ENCODE data around the gene PPRC1.
A peak's percentile ranks its signal among the peaks of the same experiment; 100 is the strongest.

Gene PPRC1

GRCh38 chr10:102132563-102133372 lies at the start of gene PPRC1:
Gene PPRC1 (plus strand): TSS chr10:102133040. CDS start chr10:102133069, 29 bp downstream.
- peak; percentile 93 for DNase-seq (ENCODE audit: low read depth, low spot score)

GRCh38 chr10:102083541-102083940 lies 49.3 kb upstream of the PPRC1 start:
- no peak for DNase-seq (ENCODE audit: low read depth, low spot score)

- no peak for DNase-seq (ENCODE audit: low read depth, low spot score)
Measured at GRCh38 chr10:102085336-102085735, 47.5 kb upstream of the PPRC1 start.

- DNase-seq (ENCODE audit: low read depth, low spot score) = no peak
Measured at GRCh38 chr10:102086196-102086595, 46.6 kb upstream of the PPRC1 start.

GRCh38 chr10:102090772-102091171 lies 42.1 kb upstream of the PPRC1 start:
- no peak for DNase-seq (ENCODE audit: low read depth, low spot score)

- no peak for DNase-seq (ENCODE audit: low read depth, low spot score)
Measured at GRCh38 chr10:102096449-102096848, 36.4 kb upstream of the PPRC1 start.

- DNase-seq (ENCODE audit: low read depth, low spot score) = no peak
Measured at GRCh38 chr10:102101152-102101551, 31.7 kb upstream of the PPRC1 start.

GRCh38 chr10:102102421-102102820 lies 30.4 kb upstream of the PPRC1 start:
- DNase-seq (ENCODE audit: low read depth, low spot score) = no peak

- no peak for DNase-seq (ENCODE audit: low read depth, low spot score)
Measured at GRCh38 chr10:102106998-102107397, 25.8 kb upstream of the PPRC1 start.

- DNase-seq (ENCODE audit: low read depth, low spot score) = no peak
Measured at GRCh38 chr10:102109166-102110116, 23.4 kb upstream of the PPRC1 start.

- no peak for DNase-seq (ENCODE audit: low read depth, low spot score)
Measured at GRCh38 chr10:102111276-102111675, 21.6 kb upstream of the PPRC1 start.

- no peak for DNase-seq (ENCODE audit: low read depth, low spot score)
Measured at GRCh38 chr10:102112210-102112817, 20.5 kb upstream of the PPRC1 start.

GRCh38 chr10:102113261-102113955 lies 19.4 kb upstream of the PPRC1 start:
- no peak for DNase-seq (ENCODE audit: low read depth, low spot score)

- DNase-seq (ENCODE audit: low read depth, low spot score) = no peak
Measured at GRCh38 chr10:102113956-102114857, 18.6 kb upstream of the PPRC1 start.

GRCh38 chr10:102114861-102115618 lies 17.8 kb upstream of the PPRC1 start:
- peak; percentile 75 for DNase-seq (ENCODE audit: low read depth, low spot score)

GRCh38 chr10:102115775-102116174 lies 17.1 kb upstream of the PPRC1 start:
- DNase-seq (ENCODE audit: low read depth, low spot score) = no peak

GRCh38 chr10:102116656-102117055 lies 16.2 kb upstream of the PPRC1 start:
- no peak for DNase-seq (ENCODE audit: low read depth, low spot score)

GRCh38 chr10:102117391-102118159 lies 15.3 kb upstream of the PPRC1 start:
- DNase-seq (ENCODE audit: low read depth, low spot score) = no peak

GRCh38 chr10:102118867-102119266 lies 14.0 kb upstream of the PPRC1 start:
- DNase-seq (ENCODE audit: low read depth, low spot score) = no peak

All from activated naive CD8-positive, alpha-beta T cell treated with anti-CD3 and anti-CD28 coated beads, Interleukin-2, amount 50 U/mL, for 16 hours (primary cell).